Neural crest cell (in vitro differentiated cells): Measurements from ENCODE around the gene TGM1. TPM values are rescaled to one million over a fixed set of nuclear protein-coding genes. Genes with fewer than 3 reads are reported as not detected.

Source experiments
- DNase-seq: peaks from one replicate; pipeline ENCODE4 v3.0.0; 2021; ENCODE audit warnings: low read depth, mixed read lengths, low spot score
- H3K27ac Mint-ChIP-seq: one replicate; pipeline ENCODE4 v1.8.0; 2021; ENCODE audit warnings: mild to moderate bottlenecking, mixed read lengths; ENCODE audit not compliant: unreplicated experiment
- H3K27me3 Mint-ChIP-seq: 2 replicates; pipeline ENCODE4 v1.8.0; 2021; ENCODE audit warnings: low read depth, mild to moderate bottlenecking, mixed read lengths
- H3K36me3 Mint-ChIP-seq: 2 replicates; pipeline ENCODE4 v1.8.0; 2021; ENCODE audit warnings: low read depth, mild to moderate bottlenecking, mixed read lengths
- H3K4me1 Mint-ChIP-seq: 2 replicates; pipeline ENCODE4 v1.8.0; 2021; ENCODE audit warnings: mixed read lengths
- H3K4me3 Mint-ChIP-seq: one replicate; pipeline ENCODE4 v1.8.0; 2021; ENCODE audit warnings: mild to moderate bottlenecking, mixed read lengths
- H3K9me3 Mint-ChIP-seq: 2 replicates; pipeline ENCODE4 v1.8.0; 2021; ENCODE audit warnings: mixed read lengths
- CTCF ChIP-seq: fragments of 200-600 bp; sonication (generic); conservative IDR thresholded peaks from 2 replicates; pipeline ENCODE4 v1.5.0; 2021; ENCODE audit warnings: antibody characterized with exemption, mild to moderate bottlenecking
- total RNA-seq: library from RNA; stranded (reverse); gene quantifications from 2 replicates; pipeline ENCODE4 v1.2.1, GENCODE V29; 2021

Gene TGM1
- total RNA-seq, 1 donor from 2014 or later: 4.5 TPM

- no peak overlapping the region for H3K4me3 Mint-ChIP-seq
- no peak overlapping the region for H3K27ac Mint-ChIP-seq
- no peak for TF ChIP-seq CTCF
- no peak for DNase-seq
- no peaks in the 10 kb centered on the region for H3K9me3 Mint-ChIP-seq
- no peaks in the 10 kb centered on the region for H3K36me3 Mint-ChIP-seq
- H3K27me3 Mint-ChIP-seq: no peaks in the 10 kb centered on the region
- no peaks in the 10 kb centered on the region for H3K4me1 Mint-ChIP-seq
Observed at GRCh38 chr14:24254630-24255392, 8.2 kb downstream of the TGM1 start.

- Mint-ChIP-seq H3K9me3 (no peaks in the 10 kb centered on the region), H3K27ac (no peak overlapping the region), H3K4me1 (no peaks in the 10 kb centered on the region), H3K27me3 (no peaks in the 10 kb centered on the region), H3K4me3 (no peak overlapping the region), H3K36me3 (no peaks in the 10 kb centered on the region)
- no peak for DNase-seq
- no peak for TF ChIP-seq CTCF
Observed at GRCh38 chr14:24253936-24254335, 9.0 kb downstream of the TGM1 start.

- TF ChIP-seq CTCF: no peak
- Mint-ChIP-seq H3K9me3 (no peaks in the 10 kb centered on the region), H3K27me3 (no peaks in the 10 kb centered on the region), H3K4me1 (no peaks in the 10 kb centered on the region), H3K36me3 (no peaks in the 10 kb centered on the region), H3K4me3 (no peak overlapping the region), H3K27ac (no peak overlapping the region)
- DNase-seq: no peak
Observed at GRCh38 chr14:24252289-24253124, 10.5 kb downstream of the TGM1 start.

GRCh38 chr14:24251880-24252288, 11.1 kb downstream of the TGM1 start:
- TF ChIP-seq CTCF: no peak
- Mint-ChIP-seq H3K27ac (no peak overlapping the region), H3K27me3 (no peaks in the 10 kb centered on the region), H3K9me3 (no peaks in the 10 kb centered on the region), H3K4me1 (no peaks in the 10 kb centered on the region), H3K4me3 (no peak overlapping the region), H3K36me3 (no peaks in the 10 kb centered on the region)
- no peak for DNase-seq

- H3K4me3 Mint-ChIP-seq: no peak overlapping the region
Observed at GRCh38 chr14:24250354-24250753, 12.6 kb downstream of the TGM1 start.

More at GRCh38 chr14:24250354-24250753, 12.6 kb downstream of the TGM1 start:
- no peaks in the 10 kb centered on the region for H3K9me3 Mint-ChIP-seq
- no peak overlapping the region for H3K27ac Mint-ChIP-seq
- H3K27me3 Mint-ChIP-seq: no peaks in the 10 kb centered on the region
- H3K36me3 Mint-ChIP-seq: no peaks in the 10 kb centered on the region
- no peak for DNase-seq
- no peaks in the 10 kb centered on the region for H3K4me1 Mint-ChIP-seq
- TF ChIP-seq CTCF: no peak
